ENCODE data around the gene RPS6KB1. TPM values are rescaled to one million over a fixed set of nuclear protein-coding genes. Genes with fewer than 3 reads are reported as not detected.
A peak's percentile ranks its signal among the peaks of the same experiment; 100 is the strongest.
"Not testable (repeated sequence)": the region's sequence is repeated elsewhere in the genome, so short reads cannot be mapped to it uniquely, and the experiment has no call there.

Gene RPS6KB1
- total and polyA plus RNA-seq, 10 donors, result 8.2 to 51.5 (median 45.8) TPM

GRCh38 chr17:59963738-59964481 is 71.0 kb downstream of the RPS6KB1 start:
- WGBS, 5 donors, result 4 to 5% (median 5%) methylated on average over 21 of the region's 21 CpGs
- peaks cover 0 to 32% (median 0%) of the 10 kb centered on the region in 6 donors for H3K36me3 ChIP-seq
- intact Hi-C loops (cut with DNase I; ENCODE audit: low total_unique reads), result no loop called here

GRCh38 chr17:59964482-59965328 is 71.8 kb downstream of the RPS6KB1 start, which contains the start of gene RNFT1:
TSS of gene RNFT1 (minus strand) at chr17:59964740. CDS start at chr17:59964663, 77 bp downstream.
- no peaks in the 10 kb centered on the region for H3K27me3 ChIP-seq (replicated peaks in 1 of 7)
- 2 to 3% (median 2%) methylated on average over 46 to 67 of the region's 67 CpGs for WGBS, 5 donors
- intact Hi-C loops (cut with DNase I; ENCODE audit: low total_unique reads), result no loop called here
- H3K4me3 ChIP-seq, result peak within 1 kb of the TSS; percentile 42 to 77 (median 68)
- no peaks in the 10 kb centered on the region for H3K9me3 ChIP-seq
- H3K4me1 ChIP-seq, result peaks cover 13 to 36% (median 22%) of the 10 kb centered on the region in 6 donors
- H3K27ac ChIP-seq, result peak within 1 kb of the TSS; percentile 81 to 97 (median 93)
- H3K36me3 ChIP-seq, result peaks cover 0 to 24% (median 0%) of the 10 kb centered on the region in 6 donors
- TF ChIP-seq CTCF (IDR thresholded peaks at IDR 0.05 in 8 of 11, conservative IDR thresholded peaks at IDR 0.05 in 3 of 11) (no peak), POLR2AphosphoS5 (IDR thresholded peaks at IDR 0.05) (peak; percentile 86 to 90 (median 88)), POLR2A (IDR thresholded peaks at IDR 0.05) (peak in 1 of 3 donors; percentile 53)
- DNase-seq, result peak; percentile 97

More at GRCh38 chr17:59963738-59964481, 71.0 kb downstream of the RPS6KB1 start:
- Histone ChIP-seq H3K4me3 (peak overlapping the region; percentile 42 to 77 (median 68)), H3K4me1 (peaks cover 13 to 36% (median 22%) of the 10 kb centered on the region in 6 donors), H3K27me3 (replicated peaks in 1 of 7) (no peaks in the 10 kb centered on the region), H3K9me3 (no peaks in the 10 kb centered on the region), H3K27ac (peak overlapping the region; percentile 81 to 97 (median 93))
- TF ChIP-seq POLR2AphosphoS5 (IDR thresholded peaks at IDR 0.05) (no peak), CTCF (IDR thresholded peaks at IDR 0.05 in 8 of 11, conservative IDR thresholded peaks at IDR 0.05 in 3 of 11) (no peak), POLR2A (IDR thresholded peaks at IDR 0.05) (no peak)
- DNase-seq, result peak; percentile 82

- H3K36me3 ChIP-seq; H3K27ac ChIP-seq; H3K9me3 ChIP-seq; DNase-seq; H3K27me3 ChIP-seq (replicated peaks in 1 of 7); H3K4me3 ChIP-seq; intact Hi-C loops (cut with DNase I; ENCODE audit: low total_unique reads); H3K4me1 ChIP-seq: not testable (repeated sequence)
- WGBS, 5 donors, result 81 to 93% (median 88%) methylated on average over 2 of the region's 2 CpGs
Observed at GRCh38 chr17:59971771-59972170, 78.8 kb downstream of the RPS6KB1 start.

- H3K27me3 ChIP-seq (replicated peaks in 1 of 7), result no peaks in the 10 kb centered on the region
Observed at GRCh38 chr17:59972778-59973177, 79.9 kb downstream of the RPS6KB1 start.

DNA sequence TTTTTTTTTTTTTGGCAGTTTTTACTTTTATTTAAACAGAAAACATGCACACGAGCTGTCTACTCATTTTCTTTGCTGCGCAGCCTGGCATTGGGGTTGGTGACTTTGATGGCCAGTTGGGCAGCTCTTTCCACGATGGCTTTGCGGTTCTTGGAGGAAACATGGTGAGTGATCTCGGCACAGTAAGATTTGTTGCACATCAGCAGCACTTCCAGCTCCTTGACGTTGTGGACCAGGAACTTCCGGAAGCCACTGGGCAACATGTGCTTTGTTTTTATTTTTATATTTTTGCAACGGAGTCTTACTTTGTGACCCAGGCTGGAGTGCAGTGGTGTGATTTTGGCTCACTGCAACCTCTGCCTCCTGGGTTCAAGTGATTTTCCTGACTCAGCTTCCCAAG is 80.6 kb downstream of the RPS6KB1 start:
- H3K27me3 ChIP-seq (replicated peaks in 1 of 7); H3K4me3 ChIP-seq; H3K9me3 ChIP-seq; H3K27ac ChIP-seq; H3K4me1 ChIP-seq; intact Hi-C loops (cut with DNase I; ENCODE audit: low total_unique reads); H3K36me3 ChIP-seq; DNase-seq: not testable (repeated sequence)
- 89 to 92% (median 90%) methylated on average over 8 of the region's 8 CpGs for whole genome bisulfite sequencing, 5 donors

More at GRCh38 chr17:59972778-59973177, 79.9 kb downstream of the RPS6KB1 start:
- Histone ChIP-seq H3K36me3 (no peaks in the 10 kb centered on the region), H3K27ac (no peak overlapping the region), H3K9me3 (no peaks in the 10 kb centered on the region), H3K4me1 (no peaks in the 10 kb centered on the region), H3K4me3 (no peak overlapping the region)
- intact Hi-C loops (cut with DNase I; ENCODE audit: low total_unique reads), result no loop called here
- TF ChIP-seq POLR2A (IDR thresholded peaks at IDR 0.05) (no peak), POLR2AphosphoS5 (IDR thresholded peaks at IDR 0.05) (no peak), CTCF (IDR thresholded peaks at IDR 0.05 in 8 of 11, conservative IDR thresholded peaks at IDR 0.05 in 3 of 11) (no peak)
- WGBS, 5 donors, result 96 to 100% (median 100%) methylated on average over 1 of the region's 1 CpG
- DNase-seq, result no peak

- H3K9me3 ChIP-seq; intact Hi-C loops (cut with DNase I; ENCODE audit: low total_unique reads); DNase-seq; H3K4me1 ChIP-seq; H3K36me3 ChIP-seq; H3K27me3 ChIP-seq (replicated peaks in 1 of 7); H3K4me3 ChIP-seq; H3K27ac ChIP-seq: not testable (repeated sequence)
- 68 to 96% (median 89%) methylated on average over 2 to 6 of the region's 6 CpGs for WGBS, 5 donors
Observed at GRCh38 chr17:59975166-59975565, 82.2 kb downstream of the RPS6KB1 start.

GRCh38 chr17:59996608-59997007 is 103.7 kb downstream of the RPS6KB1 start:
- H3K27ac ChIP-seq; H3K27me3 ChIP-seq (replicated peaks in 1 of 7); H3K36me3 ChIP-seq; H3K4me1 ChIP-seq; intact Hi-C loops (cut with DNase I; ENCODE audit: low total_unique reads); H3K4me3 ChIP-seq; DNase-seq; H3K9me3 ChIP-seq: not testable (repeated sequence)
- 54 to 86% (median 76%) methylated on average over 2 to 3 of the region's 3 CpGs for WGBS, 5 donors
